Duodenal mucosa (tissue), 2 donors: ENCODE data around the gene COG4.

Experiments used
- H3K27ac ChIP-seq: one replicate; pipeline ENCODE4 v1.7.0; 2013; ENCODE audit warnings: low read depth, low read length
- H3K27me3 ChIP-seq, 2 donors: one replicate each; pipeline ENCODE4 v1.7.0; 2013; ENCODE audit warnings: low read length in 2 of 2, control low read depth in 1 of 2; ENCODE audit not compliant: insufficient read depth in 2 of 2, control insufficient read depth in 1 of 2
- H3K36me3 ChIP-seq, 2 donors: one replicate each; pipeline ENCODE4 v1.7.0; 2013; ENCODE audit warnings: low read length in 2 of 2, control low read depth in 1 of 2; ENCODE audit not compliant: insufficient read depth in 2 of 2, control insufficient read depth in 1 of 2
- H3K4me1 ChIP-seq, 2 donors: one replicate each; pipeline ENCODE4 v1.7.0; 2013; ENCODE audit warnings: low read length in 2 of 2, control low read depth in 1 of 2; ENCODE audit not compliant: insufficient read depth in 2 of 2, control insufficient read depth in 1 of 2
- H3K4me3 ChIP-seq, 2 donors: one replicate each; pipeline ENCODE4 v1.7.0; 2013; ENCODE audit warnings: low read length in 2 of 2, low read depth in 1 of 2
- H3K9ac ChIP-seq, 2 donors: one replicate each; pipeline ENCODE4 v1.7.0; 2013; ENCODE audit warnings: low read length in 2 of 2, low read depth in 1 of 2
- H3K9me3 ChIP-seq, 2 donors: one replicate each; pipeline ENCODE4 v1.7.0; 2013; ENCODE audit warnings: low read length in 2 of 2, control low read depth in 1 of 2; ENCODE audit not compliant: control insufficient read depth in 1 of 2

The COG4 gene

GRCh38 chr16:70482624-70483023 is 40.7 kb downstream of the COG4 start:
- H3K9ac ChIP-seq: no peak overlapping the region
- peaks cover 25 to 72% of the 10 kb centered on the region in 2 donors for H3K36me3 ChIP-seq
- no peak overlapping the region for H3K27ac ChIP-seq

GRCh38 chr16:70481929-70482536 is 41.3 kb downstream of the COG4 start:
- no peaks in the 10 kb centered on the region for H3K9me3 ChIP-seq
- no peak overlapping the region for H3K27ac ChIP-seq
- no peak overlapping the region for H3K9ac ChIP-seq
- H3K36me3 ChIP-seq: peaks cover 25 to 72% of the 10 kb centered on the region in 2 donors
- no peak overlapping the region for H3K4me3 ChIP-seq
- H3K4me1 ChIP-seq: peaks cover 0 to 4% of the 10 kb centered on the region in 2 donors
- H3K27me3 ChIP-seq: no peaks in the 10 kb centered on the region

More at GRCh38 chr16:70482624-70483023, 40.7 kb downstream of the COG4 start:
- Histone ChIP-seq H3K4me1 (peaks cover 0 to 4% of the 10 kb centered on the region in 2 donors), H3K9me3 (no peaks in the 10 kb centered on the region), H3K4me3 (no peak overlapping the region), H3K27me3 (no peaks in the 10 kb centered on the region)

- Histone ChIP-seq H3K27ac (no peak overlapping the region), H3K9ac (no peak overlapping the region), H3K36me3 (peaks cover 21 to 69% of the 10 kb centered on the region in 2 donors), H3K27me3 (no peaks in the 10 kb centered on the region), H3K4me3 (no peak overlapping the region), H3K4me1 (peaks cover 8 to 10% of the 10 kb centered on the region in 2 donors), H3K9me3 (no peaks in the 10 kb centered on the region)
Observed at GRCh38 chr16:70480127-70481105, 42.9 kb downstream of the COG4 start.

- Histone ChIP-seq H3K4me1 (peaks cover 8 to 10% of the 10 kb centered on the region in 2 donors), H3K36me3 (peaks cover 19 to 74% of the 10 kb centered on the region in 2 donors), H3K4me3 (no peak overlapping the region), H3K27me3 (no peaks in the 10 kb centered on the region), H3K27ac (no peak overlapping the region), H3K9me3 (no peaks in the 10 kb centered on the region), H3K9ac (no peak overlapping the region)
Observed at GRCh38 chr16:70478912-70479341, 44.4 kb downstream of the COG4 start.

- Histone ChIP-seq H3K27ac (no peak overlapping the region), H3K9ac (no peak overlapping the region), H3K36me3 (peaks cover 20 to 74% of the 10 kb centered on the region in 2 donors)
Observed at GRCh38 chr16:70478169-70478568, 45.2 kb downstream of the COG4 start.

GRCh38 chr16:70476272-70477020 is 46.9 kb downstream of the COG4 start:
- Histone ChIP-seq H3K4me1 (peaks cover 8 to 10% of the 10 kb centered on the region in 2 donors), H3K27ac (peak overlapping the region; percentile 36), H3K9ac (no peak overlapping the region), H3K4me3 (no peak overlapping the region), H3K36me3 (peaks cover 20 to 67% of the 10 kb centered on the region in 2 donors), H3K27me3 (no peaks in the 10 kb centered on the region), H3K9me3 (no peaks in the 10 kb centered on the region)

More at GRCh38 chr16:70478169-70478568, 45.2 kb downstream of the COG4 start:
- H3K9me3 ChIP-seq: no peaks in the 10 kb centered on the region
- H3K4me1 ChIP-seq: peaks cover 8 to 10% of the 10 kb centered on the region in 2 donors
- H3K4me3 ChIP-seq: no peak overlapping the region
- H3K27me3 ChIP-seq: no peaks in the 10 kb centered on the region

GRCh38 chr16:70475054-70475871 is 48.1 kb downstream of the COG4 start:
- Histone ChIP-seq H3K27ac (no peak overlapping the region), H3K4me3 (no peak overlapping the region), H3K9ac (no peak overlapping the region), H3K27me3 (no peaks in the 10 kb centered on the region), H3K36me3 (peaks cover 14 to 65% of the 10 kb centered on the region in 2 donors), H3K9me3 (no peaks in the 10 kb centered on the region), H3K4me1 (peaks cover 7 to 8% of the 10 kb centered on the region in 2 donors)

- H3K4me1 ChIP-seq: peaks cover 6 to 8% of the 10 kb centered on the region in 2 donors
- no peaks in the 10 kb centered on the region for H3K27me3 ChIP-seq
- no peak overlapping the region for H3K27ac ChIP-seq
- H3K9me3 ChIP-seq: no peaks in the 10 kb centered on the region
- no peak overlapping the region for H3K4me3 ChIP-seq
- peaks cover 15 to 61% of the 10 kb centered on the region in 2 donors for H3K36me3 ChIP-seq
- no peak overlapping the region for H3K9ac ChIP-seq
Observed at GRCh38 chr16:70474320-70475053, 48.9 kb downstream of the COG4 start.
